Breast epithelium (tissue), 3 donors: ENCODE measurements around the gene MFF.

Source experiments
- POLR2A ChIP-seq: fragments of 450-650 bp; IDR thresholded peaks from one replicate; pipeline ENCODE4 v1.6.1; 2016; ENCODE audit warnings: antibody characterized with exemption, mild to moderate bottlenecking, moderate library complexity
- POLR2AphosphoS5 ChIP-seq, 3 donors: sonication (generic); formaldehyde crosslinking; IDR thresholded peaks; one replicate each; pipeline ENCODE4 v1.6.1; 2017; ENCODE audit warnings: antibody characterized with exemption in 3 of 3
- TF ChIP-seq, protein P1 (sequence below), 3 donors: fragments of 450-650 bp; IDR thresholded peaks; one replicate each; pipeline ENCODE4 v1.5.1; 2016 to 2017; ENCODE audit warnings: antibody characterized with exemption in 3 of 3, mild to moderate bottlenecking in 3 of 3, moderate library complexity in 3 of 3

DNA sequence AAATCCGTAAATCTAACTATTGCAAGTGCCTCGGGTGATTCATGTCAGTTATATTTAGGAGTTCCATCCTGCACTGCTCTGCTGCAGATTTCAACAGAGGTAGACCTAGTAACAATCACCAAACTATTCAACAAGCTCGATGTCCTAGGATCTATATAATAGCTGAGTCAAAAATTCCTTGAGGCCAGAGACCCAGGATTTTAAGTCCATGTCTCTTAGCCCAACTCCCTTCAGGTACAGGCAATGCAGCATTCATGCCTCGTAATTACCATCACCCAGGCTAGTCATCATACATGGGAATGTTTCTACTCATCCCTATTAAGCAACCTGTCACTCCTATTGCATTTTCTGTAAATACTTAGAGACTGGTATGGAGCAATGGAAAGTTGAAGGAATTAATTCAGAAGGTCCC lies 53.3 kb downstream of the MFF start:
- TF ChIP-seq, protein P1, sequence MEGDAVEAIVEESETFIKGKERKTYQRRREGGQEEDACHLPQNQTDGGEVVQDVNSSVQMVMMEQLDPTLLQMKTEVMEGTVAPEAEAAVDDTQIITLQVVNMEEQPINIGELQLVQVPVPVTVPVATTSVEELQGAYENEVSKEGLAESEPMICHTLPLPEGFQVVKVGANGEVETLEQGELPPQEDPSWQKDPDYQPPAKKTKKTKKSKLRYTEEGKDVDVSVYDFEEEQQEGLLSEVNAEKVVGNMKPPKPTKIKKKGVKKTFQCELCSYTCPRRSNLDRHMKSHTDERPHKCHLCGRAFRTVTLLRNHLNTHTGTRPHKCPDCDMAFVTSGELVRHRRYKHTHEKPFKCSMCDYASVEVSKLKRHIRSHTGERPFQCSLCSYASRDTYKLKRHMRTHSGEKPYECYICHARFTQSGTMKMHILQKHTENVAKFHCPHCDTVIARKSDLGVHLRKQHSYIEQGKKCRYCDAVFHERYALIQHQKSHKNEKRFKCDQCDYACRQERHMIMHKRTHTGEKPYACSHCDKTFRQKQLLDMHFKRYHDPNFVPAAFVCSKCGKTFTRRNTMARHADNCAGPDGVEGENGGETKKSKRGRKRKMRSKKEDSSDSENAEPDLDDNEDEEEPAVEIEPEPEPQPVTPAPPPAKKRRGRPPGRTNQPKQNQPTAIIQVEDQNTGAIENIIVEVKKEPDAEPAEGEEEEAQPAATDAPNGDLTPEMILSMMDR (IDR thresholded peaks at IDR 0.05), result no peak
- TF ChIP-seq POLR2AphosphoS5 (IDR thresholded peaks at IDR 0.05), result no peak
- TF ChIP-seq POLR2A, result no peak
